HEK293T (cell line): ENCODE results near the gene SNTA1.

Experiments
- BHLHE40 ChIP-seq: fragments of 450-650 bp; IDR thresholded peaks from 2 replicates; pipeline ENCODE4 v1.6.1; 2016; ENCODE audit warnings: mild to moderate bottlenecking, moderate library complexity, borderline replicate concordance
- L3MBTL2 ChIP-seq: fragments of 450-650 bp; conservative IDR thresholded peaks from 2 replicates; pipeline ENCODE4 v1.6.1; 2016; ENCODE audit warnings: mild to moderate bottlenecking
- SUZ12 ChIP-seq: fragments of 450-650 bp; IDR thresholded peaks from 2 replicates; pipeline ENCODE4 v1.6.1; 2016; ENCODE audit warnings: mild to moderate bottlenecking

DNA sequence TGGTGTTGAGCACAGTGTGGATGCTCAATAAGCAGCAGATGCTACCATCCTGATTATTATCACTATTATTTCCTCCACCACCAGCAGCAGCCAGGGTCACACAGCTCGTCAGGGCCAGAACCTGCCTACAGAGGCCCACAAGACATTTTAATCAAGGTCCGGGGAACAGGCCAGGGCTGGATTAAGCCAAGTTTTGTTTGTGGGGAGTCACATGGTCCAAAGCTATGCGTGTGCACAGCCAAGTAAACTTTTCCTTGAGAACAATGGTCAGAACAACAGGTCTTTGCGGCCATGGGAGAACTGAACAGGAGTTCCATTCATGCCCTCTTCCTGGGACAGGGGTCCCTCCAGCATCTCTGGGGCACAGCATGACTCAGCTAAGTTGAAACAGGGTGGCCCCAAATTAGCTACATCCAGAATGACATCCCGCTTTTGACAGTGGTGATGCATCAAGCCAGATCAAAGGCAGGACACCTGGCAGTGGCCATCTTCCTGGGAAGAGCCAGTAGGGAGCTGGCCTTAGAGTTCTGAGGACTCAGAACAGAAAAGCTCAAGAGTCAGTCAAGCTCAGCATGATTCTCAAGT lies 11.7 kb downstream of the SNTA1 start:
- no peak for TF ChIP-seq SUZ12
- no peak for TF ChIP-seq BHLHE40
- no peak for TF ChIP-seq L3MBTL2
